Measurements from ENCODE around the gene PNRC2.

The PNRC2 gene

GRCh38 chr1:23953020-23953419, 6.6 kb upstream of the PNRC2 start:
- no peak for TF ChIP-seq CTCF (IDR thresholded peaks at IDR 0.05; ENCODE audit: low read depth, low read length)
- no peak overlapping the region for H3K4me3 ChIP-seq (ENCODE audit: low read depth, low read length)

GRCh38 chr1:23957096-23957495, 2.5 kb upstream of the PNRC2 start:
- TF ChIP-seq CTCF (IDR thresholded peaks at IDR 0.05; ENCODE audit: low read depth, low read length) = no peak
- no peak overlapping the region for H3K4me3 ChIP-seq (ENCODE audit: low read depth, low read length)

- peak overlapping the region; percentile 69 for H3K4me3 ChIP-seq (ENCODE audit: low read depth, low read length)
These were observed 1.4 kb upstream of the PNRC2 start for GRCh38 chr1:23958040-23958809.

- peak overlapping the region; percentile 69 for H3K4me3 ChIP-seq (ENCODE audit: low read depth, low read length)
- no peak; the same call in 1 of the 2 replicates for TF ChIP-seq CTCF (IDR thresholded peaks at IDR 0.05; ENCODE audit: low read depth, low read length)
These were observed 693 bp upstream of the PNRC2 start for GRCh38 chr1:23958810-23959460.

- no peak for TF ChIP-seq CTCF (IDR thresholded peaks at IDR 0.05; ENCODE audit: low read depth, low read length)
- H3K4me3 ChIP-seq (ENCODE audit: low read depth, low read length) = peak overlapping the region; percentile 69
These were observed 828 bp downstream of the PNRC2 start for GRCh38 chr1:23960291-23961020.

GRCh38 chr1:23963617-23964234, 4.1 kb downstream of the PNRC2 start:
- TF ChIP-seq CTCF (IDR thresholded peaks at IDR 0.05; ENCODE audit: low read depth, low read length) = no peak
- no peak overlapping the region for H3K4me3 ChIP-seq (ENCODE audit: low read depth, low read length)

- TF ChIP-seq CTCF (IDR thresholded peaks at IDR 0.05; ENCODE audit: low read depth, low read length) = no peak
- no peak overlapping the region for H3K4me3 ChIP-seq (ENCODE audit: low read depth, low read length)
These were observed 4.6 kb downstream of the PNRC2 start for GRCh38 chr1:23964235-23964668.

Data from WI38 (cell line).